Mesenchymal stem cell (in vitro differentiated cells and primary cell): Measurements from ENCODE around the gene STK11IP.

Source experiments
- DNase-seq: peaks from one replicate; pipeline ENCODE4 v3.0.0-alpha.2; 2013
- H2AFZ ChIP-seq: one replicate; pipeline ENCODE4 v1.6.1; 2013; ENCODE audit warnings: low read depth, mild to moderate bottlenecking, control low read depth, inconsistent platforms, low read length, moderate library complexity
- H2AK5ac ChIP-seq: 2 replicates; pipeline ENCODE4 v1.6.1; 2013; ENCODE audit warnings: low read length, moderate library complexity, mild to moderate bottlenecking, inconsistent platforms; ENCODE audit not compliant: severe bottlenecking
- H2BK120ac ChIP-seq: one replicate; pipeline ENCODE4 v1.6.1; 2013; ENCODE audit warnings: low read depth, mild to moderate bottlenecking, inconsistent platforms, low read length, moderate library complexity
- H2BK12ac ChIP-seq, 2 experiments: one replicate each; pipeline ENCODE4 v1.6.1; 2013; ENCODE audit warnings: inconsistent platforms in 2 of 2, low read length in 2 of 2, mild to moderate bottlenecking in 2 of 2, moderate library complexity in 2 of 2, control low read depth in 1 of 2
- H2BK15ac ChIP-seq: one replicate; pipeline ENCODE4 v1.6.1; 2013; ENCODE audit warnings: mild to moderate bottlenecking, low read depth, inconsistent platforms; ENCODE audit not compliant: poor library complexity, severe bottlenecking
- H2BK5ac ChIP-seq: 2 replicates; pipeline ENCODE4 v1.6.1; 2013; ENCODE audit warnings: low read depth, mild to moderate bottlenecking, low read length, control low read depth, inconsistent platforms; ENCODE audit not compliant: poor library complexity, severe bottlenecking
- H3K14ac ChIP-seq, 2 experiments: one replicate each; pipeline ENCODE4 v1.6.1; 2013; ENCODE audit warnings: inconsistent platforms in 2 of 2, low read length in 2 of 2, control low read depth in 1 of 2, mild to moderate bottlenecking in 1 of 2, moderate library complexity in 1 of 2
- H3K18ac ChIP-seq, 2 experiments: one replicate each; pipeline ENCODE4 v1.6.1; 2013; ENCODE audit warnings: inconsistent platforms in 2 of 2, low read length in 2 of 2, control low read depth in 1 of 2, low read depth in 1 of 2, mild to moderate bottlenecking in 1 of 2
- H3K23ac ChIP-seq, 2 experiments: one replicate each; pipeline ENCODE4 v1.6.1; 2013; ENCODE audit warnings: inconsistent platforms in 2 of 2, low read length in 2 of 2, mild to moderate bottlenecking in 2 of 2, moderate library complexity in 2 of 2, control low read depth in 1 of 2
- H3K27ac ChIP-seq: 2 replicates; pipeline ENCODE4 v1.5.1; 2013; ENCODE audit warnings: mild to moderate bottlenecking, moderate library complexity, low read length, control low read depth, inconsistent platforms; ENCODE audit not compliant: poor library complexity, severe bottlenecking
- H3K27me3 ChIP-seq, 2 experiments: 2 replicates each; pipeline versions ENCODE4 v1.6.1 to v1.7.0; 2013; ENCODE audit warnings: low read length in 2 of 2, mild to moderate bottlenecking in 2 of 2, moderate library complexity in 2 of 2, control low read depth in 1 of 2, inconsistent platforms in 1 of 2; ENCODE audit not compliant: control insufficient read depth in 1 of 2, insufficient read depth in 1 of 2
- H3K36me3 ChIP-seq, 2 experiments: 2 replicates each; pipeline versions ENCODE4 v1.6.1 to v1.7.0; 2013; ENCODE audit warnings: low read length in 2 of 2, control low read depth in 1 of 2, inconsistent platforms in 1 of 2, low read depth in 1 of 2, mild to moderate bottlenecking in 1 of 2; ENCODE audit not compliant: insufficient read depth in 2 of 2, control insufficient read depth in 1 of 2
- H3K4ac ChIP-seq, 2 experiments: one replicate each; pipeline ENCODE4 v1.6.1; 2013; ENCODE audit warnings: inconsistent platforms in 2 of 2, low read length in 2 of 2, mild to moderate bottlenecking in 2 of 2, moderate library complexity in 2 of 2, control low read depth in 1 of 2, low read depth in 1 of 2
- H3K4me1 ChIP-seq: 2 replicates; pipeline ENCODE4 v1.6.1; 2013; ENCODE audit warnings: low read depth, low read length, control low read depth; ENCODE audit not compliant: control insufficient read depth, insufficient read depth
- H3K4me2 ChIP-seq: 2 replicates; pipeline ENCODE4 v1.6.1; 2013; ENCODE audit warnings: low read length, mild to moderate bottlenecking, inconsistent platforms; ENCODE audit not compliant: poor library complexity, severe bottlenecking
- H3K4me3 ChIP-seq, 2 experiments: 2 replicates each; pipeline versions ENCODE4 v1.5.1 to v1.7.0; 2013; ENCODE audit warnings: low read length in 2 of 2, mild to moderate bottlenecking in 2 of 2, control low read depth in 1 of 2, low read depth in 1 of 2; ENCODE audit not compliant: insufficient read depth in 1 of 2
- H3K79me1 ChIP-seq: replicated peaks from 2 replicates; pipeline ENCODE4 v1.6.1; 2013; ENCODE audit warnings: mild to moderate bottlenecking, control low read depth, low read length, inconsistent platforms; ENCODE audit not compliant: poor library complexity, severe bottlenecking
- H3K9ac ChIP-seq: 2 replicates; pipeline ENCODE4 v1.7.0; 2013; ENCODE audit warnings: mild to moderate bottlenecking, low read length, moderate library complexity
- H3K9me3 ChIP-seq: 2 replicates; pipeline ENCODE4 v1.7.0; 2013; ENCODE audit warnings: mild to moderate bottlenecking, low read length; ENCODE audit not compliant: control insufficient read depth
- H4K8ac ChIP-seq: one replicate; pipeline ENCODE4 v1.6.1; 2013; ENCODE audit warnings: inconsistent platforms, mild to moderate bottlenecking, low read length, moderate library complexity
- H4K91ac ChIP-seq: one replicate; pipeline ENCODE4 v1.6.1; 2013; ENCODE audit warnings: mild to moderate bottlenecking, low read length, inconsistent platforms
- WGBS: methylation state at CpG from one replicate; pipeline ENCODE4 v1.1.7; 2013; ENCODE audit warnings: mixed read lengths; 5-methylcytosine and 5-hydroxymethylcytosine counted together

The STK11IP gene

DNA sequence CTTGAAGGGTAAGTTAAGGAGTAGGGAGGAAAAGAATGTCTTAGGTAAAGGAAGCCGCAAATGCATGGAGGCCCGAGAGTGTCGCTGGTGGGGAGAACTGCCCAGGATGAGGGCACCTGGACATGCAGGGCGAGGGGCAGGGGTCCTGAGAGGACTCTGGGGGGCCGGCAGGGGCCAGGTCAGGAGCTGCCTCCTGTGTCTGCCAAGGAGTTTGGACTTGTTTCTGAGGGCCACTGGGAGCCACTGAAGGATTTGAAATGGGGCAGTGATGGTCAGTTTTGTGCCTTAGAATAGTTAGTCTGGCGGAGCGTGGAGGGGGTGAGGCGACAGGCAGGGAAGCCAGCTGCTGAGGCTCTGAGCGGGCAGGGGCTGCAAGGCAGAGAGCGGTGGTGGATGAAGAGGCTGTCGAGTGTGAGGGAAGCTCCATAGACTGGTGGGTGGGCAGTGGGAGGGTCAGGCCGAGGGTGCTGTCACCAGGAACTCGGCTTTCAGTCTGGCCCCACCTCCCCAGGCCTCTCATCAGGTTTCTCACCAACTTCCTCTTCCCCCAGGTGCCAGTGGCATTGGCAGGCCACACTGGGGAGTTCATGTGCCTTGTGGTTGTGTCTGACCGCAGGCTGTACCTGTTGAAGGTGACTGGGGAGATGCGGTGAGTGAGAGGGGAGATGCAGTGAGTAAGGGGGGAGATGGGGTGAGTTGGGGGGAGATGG, 15.1 kb downstream of the STK11IP start:
- Histone ChIP-seq H3K36me3 (peaks cover 63 to 80% of the 10 kb centered on the region in 2 experiments), H3K9ac (no peak overlapping the region), H2AK5ac (no peak overlapping the region), H3K23ac (no peak overlapping the region), H3K27ac (no peak overlapping the region), H3K14ac (no peak overlapping the region), H3K4me2 (no peak overlapping the region), H3K4ac (no peak overlapping the region), H3K4me3 (no peak overlapping the region), H2BK120ac (no peak overlapping the region), H2AFZ (no peak overlapping the region), H4K8ac (no peak overlapping the region), H2BK15ac (no peak overlapping the region), H3K18ac (no peak overlapping the region), H3K79me1 (no peaks in the 10 kb centered on the region), H2BK12ac (no peak overlapping the region), H4K91ac (no peak overlapping the region), H2BK5ac (no peak overlapping the region), H3K9me3 (no peaks in the 10 kb centered on the region), H3K4me1 (no peaks in the 10 kb centered on the region), H3K27me3 (no peaks in the 10 kb centered on the region)
- WGBS, result 91% methylated on average over 13 of the region's 15 CpGs
- DNase-seq, result no peak

DNA sequence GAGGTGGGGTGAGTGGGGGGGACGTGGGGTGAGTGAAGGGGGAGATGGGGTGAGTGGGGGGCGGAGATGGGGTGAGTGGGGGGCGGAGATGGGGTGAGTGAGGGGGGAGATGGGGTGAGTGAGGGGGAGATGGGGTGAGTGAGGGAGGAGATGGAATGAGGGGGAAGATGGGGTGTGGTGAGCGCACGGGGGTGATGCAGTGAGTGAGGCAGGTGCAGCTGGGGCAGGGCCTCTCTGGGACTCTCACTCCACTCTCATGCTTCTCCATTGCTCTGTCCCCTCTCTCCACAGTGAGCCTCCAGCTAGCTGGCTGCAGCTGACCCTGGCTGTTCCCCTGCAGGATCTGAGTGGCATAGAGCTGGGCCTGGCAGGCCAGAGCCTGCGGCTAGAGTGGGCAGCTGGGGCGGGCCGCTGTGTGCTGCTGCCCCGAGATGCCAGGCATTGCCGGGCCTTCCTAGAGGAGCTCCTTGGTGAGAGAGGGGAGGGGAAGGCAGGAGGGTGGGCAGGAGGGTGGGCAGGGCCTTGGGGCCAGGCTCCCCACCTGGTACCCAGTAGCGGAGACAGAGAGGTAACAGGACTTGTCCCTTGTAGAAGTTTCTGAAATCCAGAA, 15.9 kb downstream of the STK11IP start:
- Histone ChIP-seq H2BK15ac (no peak overlapping the region), H2BK12ac (no peak overlapping the region), H3K9me3 (no peaks in the 10 kb centered on the region), H3K18ac (no peak overlapping the region), H4K91ac (no peak overlapping the region), H2BK5ac (no peak overlapping the region), H2AK5ac (no peak overlapping the region), H2AFZ (no peak overlapping the region), H3K79me1 (no peaks in the 10 kb centered on the region), H3K36me3 (peaks cover 59 to 72% of the 10 kb centered on the region in 2 experiments), H3K4ac (no peak overlapping the region), H3K27me3 (no peaks in the 10 kb centered on the region), H2BK120ac (no peak overlapping the region), H3K14ac (no peak overlapping the region), H3K9ac (no peak overlapping the region), H4K8ac (no peak overlapping the region), H3K27ac (no peak overlapping the region), H3K4me3 (no peak overlapping the region), H3K4me2 (no peak overlapping the region), H3K4me1 (no peaks in the 10 kb centered on the region), H3K23ac (no peak overlapping the region)
- 94% methylated on average over 6 of the region's 11 CpGs for WGBS
- DNase-seq, result no peak

DNA sequence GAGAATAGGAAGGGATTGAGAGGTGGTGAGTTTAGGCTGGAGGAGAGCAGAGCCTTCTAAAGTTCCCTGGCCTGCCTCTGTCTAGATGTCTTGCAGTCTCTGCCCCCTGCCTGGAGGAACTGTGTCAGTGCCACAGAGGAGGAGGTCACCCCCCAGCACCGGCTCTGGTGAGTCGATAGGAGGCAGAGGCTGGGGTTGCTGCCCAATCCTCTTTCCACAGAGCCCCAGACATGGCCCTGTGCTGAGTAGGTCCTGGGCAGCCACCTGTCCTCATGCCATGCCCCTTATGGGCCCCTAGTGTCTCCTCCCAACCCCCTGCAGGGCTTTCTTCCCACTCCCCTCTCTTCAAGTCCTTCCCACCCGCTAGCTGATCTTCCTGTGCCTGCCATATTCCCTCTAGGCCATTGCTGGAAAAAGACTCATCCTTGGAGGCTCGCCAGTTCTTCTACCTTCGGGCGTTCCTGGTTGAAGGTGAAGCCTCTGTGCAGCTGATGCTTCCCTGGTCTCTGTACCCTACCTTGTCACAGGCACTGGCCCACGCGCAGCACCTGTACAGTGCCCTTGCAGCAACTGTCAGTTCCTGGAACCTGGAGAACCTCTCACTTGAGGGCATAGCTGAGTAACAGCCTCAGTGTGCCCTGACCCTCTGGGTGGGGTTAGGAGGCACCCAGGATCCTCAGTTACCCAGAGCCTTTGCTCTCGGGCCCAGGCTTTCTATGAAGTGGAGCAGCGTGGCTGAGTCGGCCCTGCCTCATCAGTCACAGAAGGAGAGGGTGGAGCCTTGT, 16.6 kb downstream of the STK11IP start:
- no peak overlapping the region for H3K27ac ChIP-seq
- H3K4me1 ChIP-seq, result no peaks in the 10 kb centered on the region
- H3K23ac ChIP-seq, result no peak overlapping the region
- 91% methylated on average over 11 of the region's 11 CpGs for WGBS
- H3K4me2 ChIP-seq, result no peak overlapping the region
- H3K9ac ChIP-seq, result no peak overlapping the region
- no peaks in the 10 kb centered on the region for H3K27me3 ChIP-seq
- no peak overlapping the region for H2AK5ac ChIP-seq
- H2BK5ac ChIP-seq, result no peak overlapping the region
- no peak overlapping the region for H3K4ac ChIP-seq
- H3K79me1 ChIP-seq, result no peaks in the 10 kb centered on the region
- H2AFZ ChIP-seq, result no peak overlapping the region
- H2BK12ac ChIP-seq, result no peak overlapping the region
- no peak overlapping the region for H4K8ac ChIP-seq
- no peak overlapping the region for H2BK15ac ChIP-seq
- no peak for DNase-seq
- H3K4me3 ChIP-seq, result no peak overlapping the region
- H3K9me3 ChIP-seq, result no peaks in the 10 kb centered on the region
- no peak overlapping the region for H4K91ac ChIP-seq
- H3K36me3 ChIP-seq, result peaks cover 55 to 65% of the 10 kb centered on the region in 2 experiments
- no peak overlapping the region for H2BK120ac ChIP-seq
- no peak overlapping the region for H3K18ac ChIP-seq
- H3K14ac ChIP-seq, result no peak overlapping the region

DNA sequence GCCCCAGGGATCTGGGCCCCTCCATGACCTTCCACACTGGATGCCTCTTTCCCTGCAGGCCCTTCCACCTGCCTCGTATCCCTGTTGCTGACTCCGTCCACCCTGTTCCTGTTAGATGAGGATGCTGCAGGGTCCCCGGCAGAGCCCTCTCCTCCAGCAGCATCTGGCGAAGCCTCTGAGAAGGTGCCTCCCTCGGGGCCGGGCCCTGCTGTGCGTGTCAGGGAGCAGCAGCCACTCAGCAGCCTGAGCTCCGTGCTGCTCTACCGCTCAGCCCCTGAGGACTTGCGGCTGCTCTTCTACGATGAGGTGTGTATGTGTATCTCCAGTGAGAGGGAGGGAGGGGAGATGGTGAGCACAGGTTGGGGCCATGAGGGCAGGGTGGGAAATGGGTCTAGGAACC, 17.4 kb downstream of the STK11IP start:
- no peak overlapping the region for H3K9ac ChIP-seq
- no peak overlapping the region for H3K4ac ChIP-seq
- no peak overlapping the region for H4K91ac ChIP-seq
- H2BK5ac ChIP-seq, result no peak overlapping the region
- no peak overlapping the region for H2AFZ ChIP-seq
- 96% methylated on average over 11 of the region's 11 CpGs for WGBS
- no peak overlapping the region for H2BK12ac ChIP-seq
- no peak overlapping the region for H2BK15ac ChIP-seq
- peaks cover 48 to 62% of the 10 kb centered on the region in 2 experiments for H3K36me3 ChIP-seq
- H3K79me1 ChIP-seq, result no peaks in the 10 kb centered on the region
- H3K14ac ChIP-seq, result no peak overlapping the region
- no peak overlapping the region for H2AK5ac ChIP-seq
- no peak overlapping the region for H3K4me2 ChIP-seq
- H3K27me3 ChIP-seq, result no peaks in the 10 kb centered on the region
- no peak for DNase-seq
- no peak overlapping the region for H3K23ac ChIP-seq
- no peaks in the 10 kb centered on the region for H3K9me3 ChIP-seq
- H3K27ac ChIP-seq, result no peak overlapping the region
- no peak overlapping the region for H3K18ac ChIP-seq
- H4K8ac ChIP-seq, result no peak overlapping the region
- H3K4me1 ChIP-seq, result no peaks in the 10 kb centered on the region
- H2BK120ac ChIP-seq, result no peak overlapping the region
- no peak overlapping the region for H3K4me3 ChIP-seq
